T-cell (primary cell): ENCODE measurements around the gene HACD4. TPM values are rescaled to one million over a fixed set of nuclear protein-coding genes. Genes with fewer than 3 reads are reported as not detected.
A peak's percentile ranks its signal among the peaks of the same experiment; 100 is the strongest.

Source experiments
- ATAC-seq, 4 experiments: fragments of 200-7000 bp in 3 of 4; fragments of 150-1000 bp in 1 of 4; cut with Tn5 transposase; replicated peaks in 1 of 4; 1 replicate in 3 of 4; 2 replicates in 1 of 4; pipeline ENCODE4 v1.10.0; 2021; ENCODE audit warnings: moderate library complexity in 3 of 4, mild to moderate bottlenecking in 2 of 4, moderate number of reproducible peaks in 1 of 4
- CTCF ChIA-PET, 2 donors: fragments of 300-600 bp; sonication (Branson Sonifier 250); formaldehyde crosslinking; loops; one replicate each; lab custom pipeline; 2022; ENCODE audit warnings: antibody characterized with exemption in 2 of 2; lab: Charles Lee
- POLR2A ChIA-PET, 2 donors: fragments of 300-600 bp; sonication (Branson Sonifier 250); formaldehyde crosslinking; loops; one replicate each; lab custom pipeline; 2022; ENCODE audit warnings: antibody characterized with exemption in 2 of 2; lab: Charles Lee
- DNase-seq, 35 experiments: peaks; one replicate each; pipeline versions ENCODE4 v3.0.0 to v3.0.0-alpha.2; 2013 to 2023
- H3K27ac ChIP-seq: one replicate; pipeline ENCODE4 v1.5.1; 2013; ENCODE audit warnings: low read length
- H3K27me3 ChIP-seq, 2 experiments: replicated peaks in 1 of 2; 1 replicate in 1 of 2; 2 replicates in 1 of 2; pipeline versions ENCODE4 v1.6.1 to v1.7.0; 2013; ENCODE audit warnings: low read length in 1 of 2, mixed read lengths in 1 of 2; ENCODE audit not compliant: control insufficient read depth in 2 of 2, insufficient read depth in 2 of 2; ENCODE audit errors: extremely low read depth in 1 of 2
- H3K36me3 ChIP-seq, 2 donors: 1 replicate in 1 of 2; 2 replicates in 1 of 2; pipeline versions ENCODE4 v1.6.1 to v1.7.0; 2013; ENCODE audit warnings: low read length in 1 of 2; ENCODE audit not compliant: control insufficient read depth in 2 of 2, insufficient read depth in 1 of 2; ENCODE audit errors: extremely low read depth in 1 of 2
- H3K4me1 ChIP-seq, 2 experiments: 1 replicate in 1 of 2; 2 replicates in 1 of 2; pipeline versions ENCODE4 v1.6.1 to v1.7.0; 2013; ENCODE audit warnings: low read length in 2 of 2, mixed read lengths in 1 of 2; ENCODE audit not compliant: insufficient read depth in 2 of 2, control insufficient read depth in 1 of 2; ENCODE audit errors: extremely low read depth in 1 of 2
- H3K4me3 ChIP-seq, 2 donors: 1 replicate in 1 of 2; 2 replicates in 1 of 2; pipeline versions ENCODE4 v1.5.1 to v1.7.0; 2013; ENCODE audit warnings: mild to moderate bottlenecking in 2 of 2, low read length in 1 of 2, moderate library complexity in 1 of 2; ENCODE audit not compliant: control insufficient read depth in 1 of 2; ENCODE audit errors: extremely low read depth in 1 of 2
- H3K9me3 ChIP-seq: 2 replicates; pipeline ENCODE4 v1.7.0; 2013
- H3K27ac Mint-ChIP-seq, 2 donors: one replicate each; pipeline ENCODE4 v1.8.0; 2020 to 2021; ENCODE audit warnings: mild to moderate bottlenecking in 2 of 2, mixed read lengths in 2 of 2
- H3K27me3 Mint-ChIP-seq, 2 donors: one replicate each; pipeline ENCODE4 v1.8.0; 2021 to 2022; ENCODE audit warnings: mixed read lengths in 2 of 2
- H3K36me3 Mint-ChIP-seq: one replicate; pipeline ENCODE4 v1.8.0; 2021; ENCODE audit warnings: mixed read lengths
- H3K4me1 Mint-ChIP-seq, 3 donors: one replicate each; pipeline ENCODE4 v1.8.0; 2020 to 2022; ENCODE audit warnings: mixed read lengths in 3 of 3, mild to moderate bottlenecking in 1 of 3
- H3K4me3 Mint-ChIP-seq, 3 donors: one replicate each; pipeline ENCODE4 v1.8.0; 2020 to 2022; ENCODE audit warnings: mild to moderate bottlenecking in 3 of 3, mixed read lengths in 3 of 3, moderate library complexity in 3 of 3
- H3K9me3 Mint-ChIP-seq, 3 donors: one replicate each; pipeline ENCODE4 v1.8.0; 2020 to 2022; ENCODE audit warnings: mixed read lengths in 3 of 3
- WGBS: methylation state at CpG from one replicate; pipeline ENCODE4 v1.1.5; 2013; ENCODE audit warnings: missing lambda C conversion rate; ENCODE audit not compliant: insufficient coverage; 5-methylcytosine and 5-hydroxymethylcytosine counted together
- total RNA-seq, 35 experiments: library from RNA in 6 of 35; stranded (reverse) in 6 of 35; fragments of 120-200 nt in 1 of 35; gene quantifications; one replicate each; pipeline versions ENCODE4 v1.2.1 to v1.2.4 and lab custom pipeline; 2013 to 2026

Gene HACD4
- total RNA-seq, 5 donors from 2014 or later (not counting 1 experiment from before 2014, with no cell fraction given), result 8.9 to 11.8 (median 10.2) TPM

DNA sequence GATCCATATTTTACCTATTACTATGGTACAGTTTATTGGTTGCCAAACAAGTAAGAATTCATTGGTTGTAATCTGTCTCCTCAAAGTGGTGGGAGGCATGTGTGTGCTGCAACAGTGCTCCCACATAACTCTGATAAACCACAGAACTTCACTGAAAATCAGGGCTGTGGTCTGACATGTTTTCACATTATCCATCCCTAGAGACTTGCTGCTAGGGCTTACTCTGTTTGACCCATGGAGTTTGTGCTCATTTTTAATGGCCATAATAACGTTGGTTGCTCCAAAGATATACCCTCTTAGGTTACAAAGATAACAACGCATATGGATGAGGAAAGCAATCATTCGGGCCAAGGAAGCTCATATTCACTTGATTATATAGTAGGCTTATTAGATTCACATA, 37.0 kb downstream of the HACD4 start:
- peaks cover 0 to 5% of the 10 kb centered on the region in 2 experiments for H3K4me1 ChIP-seq
- peaks cover 6 to 7% of the 10 kb centered on the region in 2 donors for H3K36me3 ChIP-seq
- no CpG with 5 or more reads among the region's 3 CpGs for WGBS
- H3K27ac Mint-ChIP-seq, result peak overlapping the region in 1 of 2 donors; percentile 53
- peaks cover 24 to 42% (median 31%) of the 10 kb centered on the region in 3 donors for H3K4me1 Mint-ChIP-seq
- no peaks in the 10 kb centered on the region for H3K27me3 Mint-ChIP-seq
- ChIA-PET POLR2A (no interaction called here), CTCF (interaction anchor here (0.6 kb wide), 2 partner anchors 22 to 114 kb away, joined by 3 to 4 read pairs; no protein-coding TSS in a partner anchor)
- no peaks in the 10 kb centered on the region for H3K27me3 ChIP-seq
- H3K27ac ChIP-seq, result no peak overlapping the region
- H3K9me3 Mint-ChIP-seq, result no peaks in the 10 kb centered on the region
- peaks cover 58% of the 10 kb centered on the region for H3K36me3 Mint-ChIP-seq
- ATAC-seq (no peak), DNase-seq (no peak)
- H3K9me3 ChIP-seq, result no peaks in the 10 kb centered on the region
- H3K4me3 Mint-ChIP-seq, result no peak overlapping the region
- no peak overlapping the region for H3K4me3 ChIP-seq

DNA sequence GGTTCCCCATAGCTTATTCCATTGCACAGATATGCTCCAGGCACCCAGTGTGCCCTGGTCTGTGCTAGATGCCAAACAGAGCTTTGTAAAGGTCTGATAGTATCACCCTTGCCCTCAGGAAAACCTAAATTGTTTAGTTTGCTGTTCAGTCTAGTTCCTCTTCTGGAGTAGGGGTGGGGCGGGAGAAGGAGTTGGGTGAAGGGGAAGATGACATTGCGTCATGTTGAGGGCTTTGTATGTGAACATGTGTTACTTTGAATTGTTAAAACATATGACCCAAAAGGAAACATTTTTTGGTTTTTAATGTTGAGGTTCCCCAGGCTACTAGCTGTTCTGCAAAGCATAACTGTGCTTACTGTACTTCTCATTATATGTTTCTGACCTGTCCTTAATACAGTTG, 40.6 kb downstream of the HACD4 start:
- no peak overlapping the region for H3K27ac Mint-ChIP-seq
- no peaks in the 10 kb centered on the region for H3K27me3 ChIP-seq
- POLR2A ChIA-PET, result interaction anchor here (0.6 to 0.7 kb wide), 2 partner anchors 260 to 632 kb away, joined by 3 to 8 read pairs; no protein-coding TSS in a partner anchor
- ATAC-seq (no peak), DNase-seq (peak in 1 of 35 experiments; percentile 15)
- H3K4me3 Mint-ChIP-seq, result no peak overlapping the region
- no peak overlapping the region for H3K4me3 ChIP-seq
- peaks cover 77% of the 10 kb centered on the region for H3K36me3 Mint-ChIP-seq
- no CpG with 5 or more reads among the region's 2 CpGs for WGBS
- H3K27me3 Mint-ChIP-seq, result no peaks in the 10 kb centered on the region
- no peak overlapping the region for H3K27ac ChIP-seq
- H3K9me3 ChIP-seq, result no peaks in the 10 kb centered on the region
- peaks cover 7 to 9% of the 10 kb centered on the region in 2 donors for H3K36me3 ChIP-seq
- peaks cover 0 to 13% (median 8%) of the 10 kb centered on the region in 3 donors for H3K4me1 Mint-ChIP-seq
- H3K4me1 ChIP-seq, result no peaks in the 10 kb centered on the region
- CTCF ChIA-PET, result interaction anchor here in 1 of 2 donors (0.6 kb wide), 1 partner anchor 30 kb away, joined by 3 read pairs; no protein-coding TSS in a partner anchor
- H3K9me3 Mint-ChIP-seq, result no peaks in the 10 kb centered on the region

DNA sequence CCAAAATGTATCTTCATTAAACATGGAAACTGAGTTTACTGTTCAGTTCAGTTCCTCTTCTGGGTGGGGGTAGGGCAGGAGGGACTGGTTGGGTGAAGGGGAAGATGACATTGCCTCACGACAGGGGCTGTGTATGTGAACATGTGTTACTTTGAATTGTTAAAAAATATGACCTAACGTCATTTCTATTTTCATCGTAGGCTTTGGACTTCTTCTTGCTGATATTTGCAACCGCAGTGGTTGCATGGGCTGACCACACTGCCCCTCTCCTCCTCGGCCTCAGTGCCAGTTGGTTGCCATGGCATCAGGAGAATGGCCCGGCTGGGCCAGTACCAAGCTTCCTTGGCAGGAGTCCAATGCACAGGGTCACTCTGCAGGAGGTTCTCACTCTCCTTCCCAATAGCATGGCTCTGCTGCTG, 41.5 kb downstream of the HACD4 start:
- 97% methylated on average over 6 of the region's 6 CpGs for WGBS
- no peak overlapping the region for H3K27ac ChIP-seq
- DNase-seq (peak in 1 of 35 experiments; percentile 2), ATAC-seq (no peak)
- Mint-ChIP-seq H3K27ac (no peak overlapping the region), H3K27me3 (no peaks in the 10 kb centered on the region), H3K36me3 (peaks cover 68% of the 10 kb centered on the region), H3K4me1 (peaks cover 0 to 8% (median under 1%) of the 10 kb centered on the region in 3 donors), H3K4me3 (no peak overlapping the region), H3K9me3 (no peaks in the 10 kb centered on the region)
- H3K4me3 ChIP-seq, result no peak overlapping the region
- H3K27me3 ChIP-seq, result no peaks in the 10 kb centered on the region
- no peaks in the 10 kb centered on the region for H3K9me3 ChIP-seq
- CTCF ChIA-PET, result interaction anchor here in 1 of 2 donors (0.6 kb wide), 1 partner anchor 42 kb away, joined by 4 read pairs; the partner anchor contains the start of gene HACD4
- peaks cover 7 to 9% of the 10 kb centered on the region in 2 donors for H3K36me3 ChIP-seq
- POLR2A ChIA-PET, result interaction anchor here in 1 of 2 donors (1.1 kb wide), 1 partner anchor 9 kb away, joined by 3 read pairs; no protein-coding TSS in a partner anchor
- no peaks in the 10 kb centered on the region for H3K4me1 ChIP-seq

DNA sequence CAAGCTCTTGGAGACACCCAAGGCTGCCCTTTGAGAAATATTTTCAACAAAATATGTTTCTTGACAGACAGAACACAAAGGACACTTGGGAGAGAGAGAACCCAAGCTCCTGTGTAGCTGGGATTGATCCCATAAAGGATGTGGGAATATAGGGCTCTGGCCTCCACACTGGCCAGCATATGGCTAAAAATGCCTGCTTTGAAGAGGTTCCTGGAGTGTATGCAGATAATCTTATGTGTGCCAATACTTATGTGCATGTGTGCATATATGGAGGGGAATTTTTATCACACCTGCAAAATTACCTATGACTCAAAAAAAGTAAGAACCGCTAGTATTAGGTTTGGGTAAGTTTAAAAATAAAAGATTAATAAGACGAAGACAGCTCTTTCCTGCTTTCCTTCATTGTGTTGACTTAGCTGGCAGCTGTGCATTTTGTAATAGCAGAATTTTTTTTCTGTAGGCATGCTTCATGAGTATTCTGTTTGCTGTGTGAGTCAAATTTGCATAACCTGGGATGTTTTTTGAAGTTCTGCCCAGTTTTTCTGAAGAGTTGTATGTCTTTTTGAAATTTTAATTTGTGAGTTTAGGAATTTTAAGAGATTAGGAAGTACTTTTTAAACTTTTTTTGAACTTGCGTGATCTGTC, 42.6 kb downstream of the HACD4 start:
- Histone ChIP-seq H3K27me3 (no peaks in the 10 kb centered on the region), H3K27ac (no peak overlapping the region), H3K4me1 (no peaks in the 10 kb centered on the region), H3K4me3 (no peak overlapping the region), H3K9me3 (no peaks in the 10 kb centered on the region), H3K36me3 (peaks cover 7 to 11% of the 10 kb centered on the region in 2 donors)
- Mint-ChIP-seq H3K36me3 (peaks cover 59% of the 10 kb centered on the region), H3K4me1 (peaks cover 0 to under 1% (median 0%) of the 10 kb centered on the region in 3 donors), H3K27me3 (no peaks in the 10 kb centered on the region), H3K4me3 (no peak overlapping the region), H3K27ac (no peak overlapping the region), H3K9me3 (no peaks in the 10 kb centered on the region)
- ATAC-seq (no peak), DNase-seq (no peak)
- WGBS, result 80% methylated on average over 1 of the region's 3 CpGs
- ChIA-PET CTCF (interaction anchor here in 1 of 2 donors (0.9 kb wide), 1 partner anchor 1064 kb away, joined by 5 read pairs; no protein-coding TSS in a partner anchor), POLR2A (no interaction called here)

DNA sequence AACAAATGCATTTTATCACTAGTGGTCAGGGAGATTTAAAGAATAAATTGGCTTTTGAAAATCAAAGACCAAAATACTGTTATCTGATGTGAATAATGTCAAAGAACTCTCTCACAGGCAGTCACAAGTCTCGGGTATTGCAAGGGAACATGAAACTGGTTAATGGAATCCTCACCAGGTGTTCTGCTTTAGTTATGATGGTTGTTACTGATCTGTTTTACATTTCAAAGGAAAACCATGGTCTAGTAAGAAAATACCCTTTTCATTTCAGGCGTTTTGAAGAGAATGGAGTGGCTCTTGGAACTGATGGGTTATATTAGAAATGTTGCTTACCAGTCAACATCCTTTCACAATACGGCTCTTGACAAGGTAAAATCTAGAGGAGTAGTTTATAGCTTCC, 43.4 kb downstream of the HACD4 start:
- ATAC-seq, result no peak
- Histone ChIP-seq H3K27me3 (no peaks in the 10 kb centered on the region), H3K4me1 (no peaks in the 10 kb centered on the region), H3K4me3 (no peak overlapping the region), H3K27ac (no peak overlapping the region), H3K36me3 (peaks cover 7 to 11% of the 10 kb centered on the region in 2 donors), H3K9me3 (no peaks in the 10 kb centered on the region)
- Mint-ChIP-seq H3K4me3 (no peak overlapping the region), H3K9me3 (no peaks in the 10 kb centered on the region), H3K4me1 (no peaks in the 10 kb centered on the region), H3K27ac (no peak overlapping the region), H3K36me3 (peaks cover 59% of the 10 kb centered on the region), H3K27me3 (no peaks in the 10 kb centered on the region)
- POLR2A ChIA-PET, result no interaction called here
- DNase-seq, result no peak
- CTCF ChIA-PET, result interaction anchor here in 1 of 2 donors (0.8 to 0.9 kb wide), 2 partner anchors 13 to 1063 kb away, joined by 3 to 5 read pairs; no protein-coding TSS in a partner anchor
- WGBS, result no CpG with 5 or more reads among the region's 3 CpGs

DNA sequence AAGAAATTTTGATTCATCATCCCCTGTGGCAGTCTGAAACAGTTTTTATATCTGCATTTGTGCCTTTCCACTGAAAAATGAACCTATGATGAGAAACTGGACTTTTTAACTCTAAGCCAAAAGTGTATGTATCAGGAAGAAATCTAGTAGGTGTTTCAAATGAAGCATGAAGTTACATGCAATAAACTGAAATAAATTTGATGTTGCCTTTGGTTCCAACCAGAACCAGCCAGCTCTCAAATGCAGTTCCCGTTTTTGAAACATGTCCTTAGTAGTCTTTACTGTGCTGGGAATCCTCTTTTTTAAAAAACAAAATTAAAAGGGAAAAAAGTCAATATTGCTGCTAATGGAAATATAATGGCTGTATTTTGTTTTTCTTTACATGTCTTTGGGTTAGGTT, 43.9 kb downstream of the HACD4 start:
- ChIA-PET POLR2A (interaction anchor here in 1 of 2 donors (0.7 kb wide), 1 partner anchor 15 kb away, joined by 9 read pairs; no protein-coding TSS in a partner anchor), CTCF (interaction anchor here in 1 of 2 donors (0.8 kb wide), 1 partner anchor 14 kb away, joined by 3 read pairs; no protein-coding TSS in a partner anchor)
- H3K27me3 Mint-ChIP-seq, result no peaks in the 10 kb centered on the region
- no peak overlapping the region for H3K4me3 Mint-ChIP-seq
- no peak overlapping the region for H3K27ac ChIP-seq
- ATAC-seq (no peak), DNase-seq (no peak)
- no peaks in the 10 kb centered on the region for H3K9me3 Mint-ChIP-seq
- no peaks in the 10 kb centered on the region for H3K27me3 ChIP-seq
- no peaks in the 10 kb centered on the region for H3K4me1 ChIP-seq
- no peak overlapping the region for H3K4me3 ChIP-seq
- no CpG with 5 or more reads among the region's 1 CpG for WGBS
- peaks cover 7 to 14% of the 10 kb centered on the region in 2 donors for H3K36me3 ChIP-seq
- H3K9me3 ChIP-seq, result no peaks in the 10 kb centered on the region
- peaks cover 61% of the 10 kb centered on the region for H3K36me3 Mint-ChIP-seq
- no peak overlapping the region for H3K27ac Mint-ChIP-seq
- H3K4me1 Mint-ChIP-seq, result no peaks in the 10 kb centered on the region
